Activated effector memory CD4-positive, alpha-beta T cell treated with Interleukin-2 at 50 U/mL for 16 hours (primary cell): Measurements from ENCODE around the gene C3orf38.
"Not testable (repeated sequence)": the region's sequence is repeated elsewhere in the genome, so short reads cannot be mapped to it uniquely, and the experiment has no call there.

ENCODE experiments used
- DNase-seq: peaks from one replicate; pipeline ENCODE4 v3.0.0-alpha.2; 2020

C3orf38 gene

GRCh38 chr3:88166419-88166971, 16.7 kb downstream of the C3orf38 start:
- no peak for DNase-seq

DNA sequence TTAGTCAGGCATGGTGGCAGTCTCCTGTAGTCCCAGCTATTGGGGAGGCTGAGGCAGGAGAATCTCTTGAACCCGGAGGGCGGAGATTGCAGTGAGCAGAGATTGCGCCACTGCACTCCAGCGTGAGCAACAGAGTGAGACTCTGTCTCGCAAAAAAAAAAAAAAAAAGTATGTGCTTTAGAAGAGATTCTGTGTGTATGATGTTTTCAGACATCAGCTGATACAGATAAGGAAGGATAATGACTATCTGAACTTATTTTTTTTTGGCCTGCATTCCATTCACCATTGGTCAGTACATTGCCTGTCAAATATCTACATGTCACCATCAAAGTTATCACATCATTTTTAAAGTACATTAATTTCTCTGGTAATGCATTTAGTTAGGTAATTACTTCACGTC, 17.4 kb downstream of the C3orf38 start:
- no peak for DNase-seq

- DNase-seq, result no peak
Observed at GRCh38 chr3:88167704-88168103, 17.9 kb downstream of the C3orf38 start.

DNA sequence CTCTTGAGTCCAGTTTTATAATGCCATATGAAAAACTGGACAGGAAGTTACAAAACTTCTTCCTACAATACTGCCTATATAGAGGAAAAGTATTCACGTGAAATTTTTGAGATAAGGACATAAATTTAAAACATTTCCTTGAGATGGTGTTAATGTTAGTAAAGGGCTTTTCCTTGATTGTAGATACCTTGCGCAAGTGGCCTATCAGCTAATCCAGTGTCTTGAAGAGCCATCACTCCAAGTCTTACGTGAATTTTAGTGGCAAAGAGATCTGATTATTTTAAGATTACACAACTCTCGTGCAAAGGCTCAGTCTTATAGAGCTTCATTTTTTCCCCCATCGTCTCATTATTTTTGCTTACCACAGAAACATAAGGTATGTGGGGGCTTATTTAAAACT, 18.4 kb downstream of the C3orf38 start:
- DNase-seq, result no peak

DNA sequence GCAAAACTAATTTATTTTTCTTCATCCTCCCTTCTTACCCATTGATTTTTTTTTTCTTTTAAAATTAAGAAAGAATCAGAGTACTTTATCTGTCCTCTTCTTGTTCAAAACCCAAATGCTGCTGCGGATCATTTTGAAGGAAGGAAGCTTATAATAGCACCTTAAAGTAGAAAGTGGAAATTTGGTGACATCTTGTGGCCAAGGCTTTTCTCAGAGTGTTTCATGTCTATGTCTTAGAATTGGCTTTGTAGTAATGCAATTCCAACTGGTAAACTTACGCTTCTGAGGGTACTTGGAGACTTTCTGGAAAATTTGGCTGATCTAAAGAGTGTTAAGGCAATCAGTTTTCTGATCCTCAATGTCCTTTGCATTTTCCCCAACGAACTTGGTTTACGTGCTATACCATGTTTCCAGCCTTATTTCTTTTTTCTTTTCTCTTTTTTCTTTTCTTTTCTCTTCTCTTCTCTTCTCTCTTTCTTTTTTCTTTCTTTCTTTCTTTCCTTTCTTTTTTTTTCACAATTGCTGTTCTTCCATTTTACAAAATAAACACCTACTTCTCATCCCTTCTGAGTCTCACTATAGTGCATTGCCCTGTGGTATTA, 30.7 kb downstream of the C3orf38 start:
- no peak for DNase-seq

DNA sequence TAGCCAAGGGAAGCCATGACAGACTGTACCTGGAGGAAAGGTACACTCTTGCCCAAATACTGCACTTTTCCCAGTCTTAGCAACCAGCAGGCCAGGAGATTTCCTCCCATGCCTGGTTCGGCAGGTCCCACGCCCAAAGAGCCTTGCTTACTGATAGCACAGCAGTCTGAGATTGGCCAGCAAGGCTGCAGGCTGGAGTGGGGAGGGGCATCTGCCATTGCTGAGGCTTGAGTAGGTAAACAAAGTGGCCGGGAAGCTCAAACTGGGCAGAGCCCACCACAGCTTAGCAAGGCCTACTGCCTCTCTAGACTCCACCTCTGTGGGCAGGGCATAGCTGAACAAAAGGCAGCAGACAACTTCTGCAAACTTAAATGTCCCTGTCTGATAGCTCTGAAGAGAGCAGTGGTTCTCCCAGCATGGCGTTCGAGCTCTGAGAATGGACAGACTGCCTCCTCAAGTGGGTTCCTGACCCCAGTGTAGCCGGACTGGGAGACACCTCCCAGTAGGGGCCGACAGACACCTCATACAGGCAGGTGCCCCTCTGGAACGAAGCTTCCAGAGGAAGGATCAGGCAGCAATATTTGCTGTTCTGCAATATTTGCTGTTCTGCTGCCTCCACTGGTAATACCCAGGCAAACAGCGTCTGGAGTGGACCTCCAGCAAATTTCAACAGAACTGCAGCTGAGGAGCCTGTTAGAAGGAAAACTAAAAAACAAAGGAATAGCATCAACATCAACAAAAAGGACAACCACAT, 32.6 kb downstream of the C3orf38 start:
- DNase-seq, result not testable (repeated sequence)

DNA sequence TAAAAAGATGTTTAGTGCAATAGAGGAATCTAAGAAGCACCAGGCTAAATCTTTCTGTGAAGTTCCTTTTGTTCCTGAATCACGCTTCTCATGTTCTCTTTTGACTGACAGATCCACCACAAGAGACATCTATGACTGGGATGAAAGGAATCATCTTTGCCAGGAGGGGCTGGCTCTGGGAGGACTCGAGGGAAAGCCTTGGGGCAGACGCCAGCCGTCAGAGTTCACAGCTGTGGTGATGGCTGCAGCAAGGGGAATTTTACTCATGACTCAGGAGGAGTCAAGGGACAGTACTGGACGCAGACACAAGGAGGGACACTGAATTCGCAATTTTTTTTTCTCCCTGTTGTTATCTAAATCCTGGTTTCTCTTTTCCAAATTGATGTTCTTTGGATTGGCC, 38.7 kb downstream of the C3orf38 start:
- DNase-seq, result no peak

GRCh38 chr3:88189361-88189810, 39.6 kb downstream of the C3orf38 start:
- no peak for DNase-seq

DNA sequence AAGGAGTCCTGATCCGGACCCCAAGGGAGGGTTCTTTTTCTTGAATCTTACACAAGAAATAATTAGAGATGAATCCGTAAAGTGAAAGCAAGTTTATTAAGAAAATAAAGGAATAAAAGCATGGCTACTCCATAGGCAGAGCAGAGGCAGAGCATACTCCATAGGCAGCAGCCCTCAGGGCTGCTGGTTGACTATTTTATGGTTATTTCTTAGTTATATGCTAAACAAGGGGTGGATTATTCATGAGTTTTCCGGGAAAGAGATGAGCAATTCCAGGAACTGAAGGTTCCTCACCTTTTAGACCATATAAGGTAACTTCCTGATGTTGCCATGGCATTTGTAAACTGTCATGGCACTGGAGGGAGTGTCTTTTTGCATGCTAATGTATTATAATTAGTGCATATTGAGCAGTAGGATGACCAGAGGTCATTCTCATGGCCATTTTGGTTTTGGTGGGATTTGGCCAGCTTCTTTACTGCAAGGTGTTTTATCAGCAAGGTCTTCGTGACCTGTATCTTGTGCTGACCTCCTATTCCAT, 42.2 kb downstream of the C3orf38 start:
- DNase-seq, result no peak

DNA sequence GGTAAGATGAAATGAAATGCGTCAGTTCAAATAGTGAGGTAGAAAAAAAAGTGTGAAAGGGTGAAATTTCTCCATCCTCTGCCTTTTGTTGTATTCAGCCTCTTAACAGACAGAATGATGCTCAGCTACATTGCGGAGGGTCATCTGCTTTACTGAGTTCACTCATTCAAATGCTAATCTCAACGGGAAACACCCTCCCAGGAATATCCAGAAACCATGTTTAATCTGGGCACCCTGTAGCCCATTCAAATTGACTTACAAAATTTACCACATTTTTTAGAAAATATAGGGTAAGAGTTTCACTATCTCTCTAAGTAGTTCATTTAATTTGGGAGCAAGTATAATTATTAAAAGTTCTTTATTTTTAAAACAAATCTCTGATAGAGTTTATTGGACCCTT, 42.9 kb downstream of the C3orf38 start:
- no peak for DNase-seq

DNA sequence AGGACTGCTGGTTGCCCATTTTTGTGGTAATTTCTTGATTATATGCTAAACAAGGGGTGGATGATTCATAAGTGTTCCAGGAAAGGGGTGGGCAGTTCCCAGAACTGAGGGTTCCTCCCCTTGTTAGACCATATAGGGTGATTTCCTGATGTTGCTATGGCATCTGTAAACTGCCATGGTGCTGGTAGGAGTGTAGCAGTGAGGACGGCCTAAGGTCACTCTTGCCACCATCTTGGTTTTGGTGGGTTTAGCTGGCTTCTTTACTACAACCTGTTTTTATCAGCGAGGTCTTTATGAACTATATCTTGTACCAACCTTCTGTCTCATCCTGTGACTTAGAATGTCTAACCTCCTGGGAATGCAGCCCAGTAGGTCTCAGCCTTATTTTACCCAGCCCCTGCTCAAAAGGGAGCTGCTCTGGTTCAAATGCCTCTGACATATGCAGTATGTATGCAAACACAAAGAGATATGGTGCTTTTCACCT, 46.2 kb downstream of the C3orf38 start:
- no peak for DNase-seq

DNA sequence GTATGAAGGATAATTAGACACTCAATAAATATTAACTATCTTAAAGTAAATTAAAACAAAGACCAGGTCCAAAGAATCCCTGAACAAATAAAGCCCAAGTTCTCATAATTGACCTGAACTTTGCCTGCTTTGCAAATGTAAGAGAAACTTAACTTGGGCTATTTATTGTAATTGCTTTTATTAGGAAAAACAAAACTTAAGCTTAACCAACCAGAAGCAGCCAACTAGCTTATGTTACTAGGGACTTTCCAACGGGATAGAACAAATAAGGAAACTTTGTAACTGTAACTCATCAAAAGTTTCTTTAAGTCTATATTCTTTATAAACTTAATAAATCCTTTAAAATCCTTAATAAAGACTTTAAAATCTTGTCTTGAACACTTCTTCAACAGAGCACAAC, 48.4 kb downstream of the C3orf38 start:
- DNase-seq, result no peak

DNA sequence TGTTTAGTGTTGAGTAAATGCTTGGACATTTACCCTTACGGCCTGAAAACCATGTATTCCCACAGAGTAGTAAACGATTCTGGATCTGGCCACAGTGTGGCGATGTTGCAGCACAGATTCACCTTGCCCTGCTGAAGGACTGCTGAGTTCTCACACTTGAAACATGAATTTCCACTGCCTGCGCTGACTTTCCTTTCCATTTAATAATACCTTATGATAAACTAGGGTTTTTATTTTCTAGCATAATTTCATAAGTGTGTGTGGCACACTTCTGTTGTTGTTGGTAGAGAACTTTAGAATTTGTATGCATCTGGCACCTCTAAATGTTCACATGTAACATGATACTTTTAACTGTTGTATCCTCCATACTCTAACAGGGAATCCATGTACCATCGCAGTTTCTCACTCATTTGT, 53.9 kb downstream of the C3orf38 start:
- DNase-seq, result peak; percentile 15
